Measurements from ENCODE around the gene EPOP. TPM values are rescaled to one million over a fixed set of nuclear protein-coding genes. Genes with fewer than 3 reads are reported as not detected.
A peak's percentile ranks its signal among the peaks of the same experiment; 100 is the strongest.

EPOP gene
- total RNA-seq, 1 experiment from 2014 or later: 12.3 TPM

DNA sequence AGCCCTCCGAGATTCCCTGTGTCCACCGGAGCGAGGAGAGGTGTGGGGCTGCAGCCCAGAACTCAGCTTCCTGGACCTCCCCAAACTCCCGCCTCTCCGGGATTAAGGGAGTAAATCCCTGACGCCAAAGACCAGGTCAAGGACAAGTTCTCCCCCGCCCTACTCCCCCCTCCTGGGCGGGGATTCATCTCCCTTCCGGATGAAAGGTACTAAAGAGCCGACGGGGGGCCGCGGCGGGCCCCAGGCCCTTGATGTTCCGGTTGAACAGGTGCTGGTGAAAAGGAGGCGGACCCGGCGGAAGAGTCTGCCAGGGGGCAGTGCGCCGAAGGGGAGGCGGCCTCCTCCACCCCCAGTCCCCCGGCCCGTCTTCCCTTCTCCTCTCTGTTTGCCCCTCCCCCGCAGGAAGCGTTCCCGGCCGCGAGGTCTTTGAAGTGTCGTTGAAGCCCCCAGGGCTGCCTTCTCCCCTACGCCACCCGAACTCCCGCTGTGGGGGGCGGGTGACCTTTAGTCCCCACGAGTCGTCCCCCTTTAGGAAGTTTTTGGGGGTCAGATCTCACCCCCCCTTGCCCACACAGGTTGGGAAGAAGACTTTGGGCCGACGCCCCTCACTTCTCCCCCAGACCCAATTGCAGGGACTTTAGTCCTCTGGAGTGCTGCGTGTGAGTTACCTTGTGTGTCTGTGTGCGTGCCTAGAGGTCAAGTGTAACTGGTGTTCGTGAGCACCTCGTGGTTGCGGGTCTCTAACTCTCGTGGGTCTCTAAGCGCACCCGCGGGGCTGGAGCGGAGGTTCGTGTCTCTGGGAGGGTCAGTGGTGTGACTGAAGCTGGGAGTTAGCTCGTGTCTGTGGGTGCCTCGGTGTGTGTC lies 29.2 kb upstream of the EPOP start (continued):
- TF ChIP-seq, protein P1, sequence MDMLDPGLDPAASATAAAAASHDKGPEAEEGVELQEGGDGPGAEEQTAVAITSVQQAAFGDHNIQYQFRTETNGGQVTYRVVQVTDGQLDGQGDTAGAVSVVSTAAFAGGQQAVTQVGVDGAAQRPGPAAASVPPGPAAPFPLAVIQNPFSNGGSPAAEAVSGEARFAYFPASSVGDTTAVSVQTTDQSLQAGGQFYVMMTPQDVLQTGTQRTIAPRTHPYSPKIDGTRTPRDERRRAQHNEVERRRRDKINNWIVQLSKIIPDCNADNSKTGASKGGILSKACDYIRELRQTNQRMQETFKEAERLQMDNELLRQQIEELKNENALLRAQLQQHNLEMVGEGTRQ (CRISPR knock-in tag; IDR thresholded peaks at IDR 0.05): peak; percentile 29; the same call in 1 of the 2 replicates
- TF ChIP-seq NR2C2 (CRISPR knock-in tag; IDR thresholded peaks at IDR 0.05) (no peak), IRF2 (CRISPR knock-in tag; IDR thresholded peaks at IDR 0.05; ENCODE audit: borderline replicate concordance, low read depth) (peak; percentile 63; the same call in 1 of the 2 replicates), FOXJ3 (CRISPR knock-in tag; IDR thresholded peaks at IDR 0.05; ENCODE audit: borderline replicate concordance) (no peak), MAX (CRISPR knock-in tag; IDR thresholded peaks at IDR 0.05) (peak; percentile 73), ATF6 (CRISPR knock-in tag; IDR thresholded peaks at IDR 0.05) (no peak), FOXK1 (CRISPR knock-in tag; IDR thresholded peaks at IDR 0.05) (peak; percentile 34; the same call in 1 of the 2 replicates), ZMAT4 (CRISPR knock-in tag; IDR thresholded peaks at IDR 0.05) (no peak), ZNF416 (CRISPR knock-in tag; IDR thresholded peaks at IDR 0.05) (no peak), ERG (CRISPR knock-in tag; IDR thresholded peaks at IDR 0.05) (no peak), AFF4 (CRISPR knock-in tag; IDR thresholded peaks at IDR 0.05; ENCODE audit: borderline replicate concordance) (no peak), GABPB1 (CRISPR knock-in tag; IDR thresholded peaks at IDR 0.05) (peak; percentile 69), TCF7 (CRISPR knock-in tag; IDR thresholded peaks at IDR 0.05; ENCODE audit: low read depth) (0 out of 2 replicates have a peak, but pooled peaks have one; percentile 27), CREB1 (CRISPR knock-in tag; IDR thresholded peaks at IDR 0.05) (no peak), JAZF1 (CRISPR knock-in tag; IDR thresholded peaks at IDR 0.05) (no peak), ZNF532 (CRISPR knock-in tag; IDR thresholded peaks at IDR 0.05; ENCODE audit: borderline replicate concordance) (no peak), PRRX2 (CRISPR knock-in tag; IDR thresholded peaks at IDR 0.05) (no peak)
- TF ChIP-seq, protein P2, sequence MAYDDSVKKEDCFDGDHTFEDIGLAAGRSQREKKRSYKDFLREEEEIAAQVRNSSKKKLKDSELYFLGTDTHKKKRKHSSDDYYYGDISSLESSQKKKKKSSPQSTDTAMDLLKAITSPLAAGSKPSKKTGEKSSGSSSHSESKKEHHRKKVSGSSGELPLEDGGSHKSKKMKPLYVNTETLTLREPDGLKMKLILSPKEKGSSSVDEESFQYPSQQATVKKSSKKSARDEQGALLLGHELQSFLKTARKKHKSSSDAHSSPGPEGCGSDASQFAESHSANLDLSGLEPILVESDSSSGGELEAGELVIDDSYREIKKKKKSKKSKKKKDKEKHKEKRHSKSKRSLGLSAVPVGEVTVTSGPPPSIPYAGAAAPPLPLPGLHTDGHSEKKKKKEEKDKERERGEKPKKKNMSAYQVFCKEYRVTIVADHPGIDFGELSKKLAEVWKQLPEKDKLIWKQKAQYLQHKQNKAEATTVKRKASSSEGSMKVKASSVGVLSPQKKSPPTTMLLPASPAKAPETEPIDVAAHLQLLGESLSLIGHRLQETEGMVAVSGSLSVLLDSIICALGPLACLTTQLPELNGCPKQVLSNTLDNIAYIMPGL (CRISPR knock-in tag; IDR thresholded peaks at IDR 0.05): 0 out of 2 replicates have a peak, but pooled peaks have one; percentile 30
